HG02970 (cell line): ENCODE data around the gene TMEM145.

Experiments
- ATAC-seq: cut with Tn5 transposase; IDR thresholded peaks from one replicate; pipeline ENCODE4 v1.9.1; 2021; ENCODE audit warnings: mild to moderate bottlenecking, moderate library complexity, moderate number of reproducible peaks; ENCODE audit not compliant: unreplicated experiment, low FRiP score

TMEM145 gene

GRCh38 chr19:42356686-42357085 lies 43.6 kb downstream of the TMEM145 start:
- no peak for ATAC-seq

GRCh38 chr19:42357290-42357689 lies 44.2 kb downstream of the TMEM145 start:
- no peak for ATAC-seq

GRCh38 chr19:42360787-42361544 lies 47.9 kb downstream of the TMEM145 start:
- no peak for ATAC-seq

- no peak for ATAC-seq
Measured at GRCh38 chr19:42361545-42361910, 48.4 kb downstream of the TMEM145 start.

- no peak for ATAC-seq
Measured at GRCh38 chr19:42362342-42362741, 49.2 kb downstream of the TMEM145 start.

GRCh38 chr19:42362891-42363440 lies 49.9 kb downstream of the TMEM145 start:
- ATAC-seq: no peak

GRCh38 chr19:42363614-42364346 lies 50.7 kb downstream of the TMEM145 start:
- no peak for ATAC-seq

- ATAC-seq: no peak
Measured at GRCh38 chr19:42366673-42367072, 53.6 kb downstream of the TMEM145 start.

GRCh38 chr19:42367929-42368328 lies 54.8 kb downstream of the TMEM145 start:
- ATAC-seq: no peak

- no peak for ATAC-seq
Measured at GRCh38 chr19:42368360-42368759, 55.3 kb downstream of the TMEM145 start.

- ATAC-seq: no peak
Measured at GRCh38 chr19:42368765-42369164, 55.7 kb downstream of the TMEM145 start.

GRCh38 chr19:42369433-42370067 lies 56.4 kb downstream of the TMEM145 start:
- no peak for ATAC-seq

GRCh38 chr19:42370068-42370520 lies 57.0 kb downstream of the TMEM145 start:
- ATAC-seq: no peak

GRCh38 chr19:42370626-42371175 lies 57.6 kb downstream of the TMEM145 start:
- ATAC-seq: no peak
